Heart left ventricle (tissue), 13 donors: ENCODE data around the gene LRRN4.

ENCODE experiments used
- CTCF ChIP-seq, 12 donors: fragments of 200-600 bp; sonication (generic) in 4 of 12; IDR thresholded peaks; one replicate each; pipeline versions ENCODE4 v1.5.0 to v1.8.0; 2018 to 2022; ENCODE audit warnings: antibody characterized with exemption in 12 of 12, mild to moderate bottlenecking in 5 of 12
- POLR2A ChIP-seq, 2 donors: fragments of 450-650 bp; IDR thresholded peaks; one replicate each; pipeline ENCODE4 v1.6.1; 2017; ENCODE audit warnings: antibody characterized with exemption in 2 of 2, mild to moderate bottlenecking in 2 of 2, moderate library complexity in 2 of 2
- donor health status: ischemic (EF 13 %, LVEDD 7.1; RV severe dilation, severe dysfunction).
- donor health status: DM: no; HTN: yes; CAD: no.
- donor health status: DM: no; HTN: no; CAD: no.
- donor health status: ischemic (EF 25% LVEDD 6.9; RV normal size, moderate dysfunction).
- donor health status: ischemic (EF 25% LVEDD 5.7; RV mildly dilated, moderate dysfunction).
- donor health status: ischemic (EF 35%, LVEDD 5.7; RV mildly dilated, moderate dysfunction).
- donor health status: nonischemic (EF 11% LVEDD 7.7; RV severe dilation, severe dysfunction).
- donor health status: DM: yes; HTN: yes; CAD: no.
- donor health status: PGD.
- donor health status: ischemic (EF 29% LVEDD 5.4; RV normal size, mild dysfunction).
- donor health status: nonischemic (EF 23%, LVEDD 6.1; RV moderate dilation, normal function).

- TF ChIP-seq CTCF (IDR thresholded peaks at IDR 0.05) (no peak), POLR2A (IDR thresholded peaks at IDR 0.05) (no peak)
Measured at GRCh38 chr20:6103301-6103700, 49.4 kb upstream of the LRRN4 start.
